HepG2 (cell line): Measurements from ENCODE around the gene UNC5B. TPM values are rescaled to one million over a fixed set of nuclear protein-coding genes. Genes with fewer than 3 reads are reported as not detected.

Experiments used
- ATAC-seq: fragments of 200-7000 bp; cut with Tn5 transposase; 3 replicates; pipeline ENCODE4 v1.9.1; 2020; ENCODE audit warnings: mild to moderate bottlenecking, moderate library complexity
- BruUV-seq: library from RNA; stranded (reverse); fragments of 400-500 nt; replicated peaks from 2 replicates; lab custom pipeline; 2021; lab: Mats Ljungman, UMichigan
- CTCF ChIA-PET: fragments of 300-600 bp; formaldehyde crosslinking; extraction: SDS; loops from one replicate; lab custom pipeline; 2021; ENCODE audit warnings: low total read pairs, inconsistent platforms, low intra/inter-chr PET ratio; lab: Yijun Ruan, JAX
- POLR2A ChIA-PET: fragments of 350-600 bp; sonication (Branson Sonifier 250); formaldehyde crosslinking; loops from one replicate; lab custom pipeline; 2020; ENCODE audit warnings: antibody characterized with exemption, inconsistent platforms; lab: Yijun Ruan, JAX
- DNase-seq: peaks from one replicate; pipeline ENCODE4 v3.0.0-alpha.2; 2015; ENCODE audit warnings: low spot score
- FAIRE-seq: peaks from 3 replicates; lab custom pipeline; 2011; peaks lifted over from hg19 to GRCh38; lab: Jason Lieb, UNC
- H2AFZ ChIP-seq: one replicate; pipeline ENCODE4 v1.6.1; 2011; ENCODE audit warnings: low read length, inconsistent platforms
- H3K27ac ChIP-seq: fragments of 300-600 bp; 3 replicates; pipeline ENCODE4 v1.8.0; 2011; ENCODE audit warnings: mixed run types, mild to moderate bottlenecking, mixed read lengths, low read length, inconsistent platforms; ENCODE audit not compliant: insufficient read depth; ENCODE audit errors: extremely low read length
- H3K27me3 ChIP-seq, 2 experiments: fragments of 200-600 bp in 1 of 2; 2 replicates in 1 of 2; 3 replicates in 1 of 2; pipeline versions ENCODE4 v1.6.0 to v1.8.0; 2011; ENCODE audit warnings: low read length in 2 of 2, mild to moderate bottlenecking in 2 of 2, moderate library complexity in 2 of 2, inconsistent platforms in 1 of 2; ENCODE audit not compliant: insufficient read depth in 2 of 2, control insufficient read depth in 1 of 2
- H3K36me3 ChIP-seq, 2 experiments: fragments of 200-600 bp in 1 of 2; replicated peaks in 1 of 2; 2 replicates in 1 of 2; 3 replicates in 1 of 2; pipeline versions ENCODE4 v1.5.1 to v1.8.0; 2011; ENCODE audit warnings: low read length in 2 of 2, inconsistent platforms in 1 of 2; ENCODE audit not compliant: insufficient read depth in 2 of 2, control insufficient read depth in 1 of 2
- H3K4me1 ChIP-seq: 2 replicates; pipeline ENCODE4 v1.5.1; 2012; ENCODE audit warnings: low read length, inconsistent platforms; ENCODE audit not compliant: insufficient read depth
- H3K4me2 ChIP-seq: 2 replicates; pipeline ENCODE4 v1.6.0; 2011; ENCODE audit warnings: low read depth, low read length, inconsistent platforms
- H3K4me3 ChIP-seq, 3 experiments: fragments of 200-600 bp in 1 of 3; sonication (generic), shearing (Covaris generic) in 1 of 3; replicated peaks in 1 of 3; 2 replicates each; pipeline ENCODE4 v1.5.1; 2011 to 2016; ENCODE audit warnings: low read length in 3 of 3, inconsistent platforms in 2 of 3, low read depth in 2 of 3, mild to moderate bottlenecking in 2 of 3, control low read depth in 1 of 3, mixed read lengths in 1 of 3; ENCODE audit not compliant: insufficient read depth in 1 of 3
- H3K79me2 ChIP-seq: one replicate; pipeline ENCODE4 v1.6.1; 2011; ENCODE audit warnings: low read length, inconsistent platforms; ENCODE audit not compliant: insufficient read depth
- H3K9ac ChIP-seq: 2 replicates; pipeline ENCODE4 v1.6.0; 2011; ENCODE audit warnings: mild to moderate bottlenecking, low read depth, low read length, inconsistent platforms; ENCODE audit not compliant: insufficient read depth
- H3K9me3 ChIP-seq: 2 replicates; pipeline ENCODE4 v1.5.1; 2012; ENCODE audit warnings: mild to moderate bottlenecking, low read length
- H4K20me1 ChIP-seq: 2 replicates; pipeline ENCODE4 v1.6.0; 2011; ENCODE audit warnings: inconsistent platforms, mild to moderate bottlenecking, low read length, moderate library complexity; ENCODE audit not compliant: insufficient read depth
- CEBPB ChIP-seq: IDR thresholded peaks from 2 replicates; pipeline ENCODE4 v1.6.1; 2011; ENCODE audit warnings: low read depth, low read length, improper control_type of control experiment, borderline replicate concordance
- EEA1 ChIP-seq: sonication (generic); formaldehyde crosslinking; IDR thresholded peaks from 2 replicates; pipeline ENCODE4 v1.5.1; 2020; ENCODE audit warnings: mild to moderate bottlenecking, missing genetic modification reagents, borderline replicate concordance
- MTF2 ChIP-seq: sonication (generic); formaldehyde crosslinking; IDR thresholded peaks from 2 replicates; pipeline ENCODE4 v1.5.0; 2020; ENCODE audit warnings: missing genetic modification reagents, borderline replicate concordance
- NFKB2 ChIP-seq: sonication (generic); formaldehyde crosslinking; IDR thresholded peaks from 2 replicates; pipeline ENCODE4 v1.4.0; 2020; ENCODE audit warnings: missing genetic modification reagents, borderline replicate concordance
- REXO4 ChIP-seq: sonication (generic); formaldehyde crosslinking; IDR thresholded peaks from 2 replicates; pipeline ENCODE4 v1.8.0; 2022; ENCODE audit warnings: missing genetic modification reagents, mild to moderate bottlenecking, borderline replicate concordance
- YEATS2 ChIP-seq: sonication (generic); formaldehyde crosslinking; IDR thresholded peaks from 2 replicates; pipeline ENCODE4 v1.4.0; 2020; ENCODE audit warnings: missing genetic modification reagents, borderline replicate concordance
- ZNF335 ChIP-seq: sonication (generic); formaldehyde crosslinking; IDR thresholded peaks from 2 replicates; pipeline ENCODE4 v1.4.0; 2020; ENCODE audit warnings: missing genetic modification reagents
- ZNF446 ChIP-seq: sonication (generic); formaldehyde crosslinking; IDR thresholded peaks from 2 replicates; pipeline ENCODE4 v1.5.0; 2020; ENCODE audit warnings: mild to moderate bottlenecking, missing genetic modification reagents
- ZNF782 ChIP-seq: sonication (generic); formaldehyde crosslinking; IDR thresholded peaks from 2 replicates; pipeline ENCODE4 v1.4.0; 2020; ENCODE audit warnings: missing genetic modification reagents, mild to moderate bottlenecking, borderline replicate concordance
- ZNF83 ChIP-seq: sonication (generic); formaldehyde crosslinking; IDR thresholded peaks from 2 replicates; pipeline ENCODE4 v1.4.0; 2020; ENCODE audit warnings: missing genetic modification reagents, mild to moderate bottlenecking, borderline replicate concordance
- WGBS: methylation state at CpG from one replicate; pipeline ENCODE4 v1.1.6; 2017; ENCODE audit warnings: low lambda C conversion rate; 5-methylcytosine and 5-hydroxymethylcytosine counted together
- in situ Hi-C: cut with HindIII; loops from 2 replicates; pipeline ENCODE4 v1.10.0; 2017; ENCODE audit warnings: low pct_unique_long_range_greater_than_20kb; ENCODE audit not compliant: extremely low pct_ligation_motif_present
- intact Hi-C: fragments of 100-400 bp; cut with micrococcal nuclease; formaldehyde crosslinking; loops from one replicate; pipeline ENCODE4 v1.10.0; 2022; ENCODE audit not compliant: unreplicated experiment
- polyA plus RNA-seq, 8 experiments: library from polyadenylated mRNA; depleted of rRNA in 3 of 8; stranded (reverse) in 7 of 8; unstranded in 1 of 8; fragments of >200 nt; fragmentation: Illumina TruSeq in 4 of 8; extraction: Trizol in 4 of 8; gene quantifications; 2 replicates each; pipeline versions ENCODE4 v1.2.1 to v1.2.3, GENCODE V29; 2011 to 2016; ENCODE audit warnings: low read depth in 4 of 8, missing spikeins in 1 of 8, mixed read lengths in 1 of 8; ENCODE audit not compliant: insufficient read depth in 1 of 8
- total RNA-seq, 5 experiments: library from RNA; depleted of rRNA; stranded (reverse); fragments of >200 nt; fragmentation: Illumina TruSeq; extraction: Trizol; gene quantifications; 2 replicates each; pipeline ENCODE4 v1.2.3, GENCODE V29; 2016; ENCODE audit warnings: low read depth in 1 of 5
- TF ChIP-seq, protein P1 (sequence below): sonication (generic); formaldehyde crosslinking; conservative IDR thresholded peaks from 2 replicates; pipeline ENCODE4 v1.8.1; 2023; ENCODE audit warnings: missing genetic modification reagents

UNC5B gene
- total and polyA plus RNA-seq, 2 of the 13 experiments (the other 11 are each of a cell fraction or from before 2014, with no cell fraction given) = 0.07 TPM

DNA sequence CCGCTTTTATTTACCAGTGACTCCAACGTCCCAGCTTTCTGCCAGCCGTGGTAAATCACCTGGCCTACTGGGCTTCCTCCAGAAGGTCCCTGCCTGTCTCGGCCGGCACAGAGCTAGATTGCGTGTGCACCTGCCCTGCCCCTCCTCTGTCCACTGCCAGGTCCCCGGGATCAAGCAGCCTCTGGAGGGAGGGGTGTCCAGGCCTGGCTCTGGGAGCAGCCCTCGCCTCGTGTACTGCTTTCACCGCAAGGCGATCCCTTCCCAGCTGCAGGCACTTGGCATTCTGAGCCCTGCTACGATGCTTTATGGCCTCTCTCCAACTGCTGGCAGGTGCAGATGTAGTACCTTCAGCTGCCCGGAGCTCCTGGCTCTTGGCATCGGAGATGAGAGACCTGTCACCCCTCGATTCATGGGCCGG, 114.1 kb downstream of the UNC5B start:
- no peak for ATAC-seq
- peaks cover 51% of the 10 kb centered on the region for H3K4me1 ChIP-seq
- no peak overlapping the region for H3K27ac ChIP-seq
- TF ChIP-seq YEATS2 (CRISPR knock-in tag) (no peak), MTF2 (no peak), ZNF335 (CRISPR knock-in tag) (no peak), NFKB2 (CRISPR knock-in tag) (no peak), EEA1 (no peak), REXO4 (CRISPR knock-in tag) (no peak), ZNF83 (CRISPR knock-in tag) (no peak), ZNF446 (no peak), CEBPB (no peak), ZNF782 (CRISPR knock-in tag) (no peak)
- TF ChIP-seq, protein P1, sequence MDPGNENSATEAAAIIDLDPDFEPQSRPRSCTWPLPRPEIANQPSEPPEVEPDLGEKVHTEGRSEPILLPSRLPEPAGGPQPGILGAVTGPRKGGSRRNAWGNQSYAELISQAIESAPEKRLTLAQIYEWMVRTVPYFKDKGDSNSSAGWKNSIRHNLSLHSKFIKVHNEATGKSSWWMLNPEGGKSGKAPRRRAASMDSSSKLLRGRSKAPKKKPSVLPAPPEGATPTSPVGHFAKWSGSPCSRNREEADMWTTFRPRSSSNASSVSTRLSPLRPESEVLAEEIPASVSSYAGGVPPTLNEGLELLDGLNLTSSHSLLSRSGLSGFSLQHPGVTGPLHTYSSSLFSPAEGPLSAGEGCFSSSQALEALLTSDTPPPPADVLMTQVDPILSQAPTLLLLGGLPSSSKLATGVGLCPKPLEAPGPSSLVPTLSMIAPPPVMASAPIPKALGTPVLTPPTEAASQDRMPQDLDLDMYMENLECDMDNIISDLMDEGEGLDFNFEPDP (CRISPR knock-in tag) = no peak
- TF ChIP-seq, all 625 proteins: peak for 0
- ChIA-PET POLR2A (interaction anchor here (0.6 to 1.8 kb wide), 4 partner anchors 8 to 283 kb away, joined by 3 to 6 read pairs (median 4); no protein-coding TSS in a partner anchor), CTCF (no interaction called here)
- peaks cover 10% of the 10 kb centered on the region for H3K79me2 ChIP-seq
- H3K36me3 ChIP-seq = peaks cover 17 to 50% of the 10 kb centered on the region in 2 experiments
- whole genome bisulfite sequencing = 96% methylated on average over 11 of the region's 16 CpGs
- H3K4me3 ChIP-seq = no peak overlapping the region
- H2AFZ ChIP-seq = no peak overlapping the region
- H3K4me2 ChIP-seq = no peak overlapping the region
- no TSS peak for BruUV-seq
- H3K27me3 ChIP-seq = no peaks in the 10 kb centered on the region
- H3K9me3 ChIP-seq = no peaks in the 10 kb centered on the region
- no peak for DNase-seq
- H3K9ac ChIP-seq = no peak overlapping the region
- in situ Hi-C loops (loop anchor here (25.0 kb wide), 1 partner anchor 711 kb away; no protein-coding TSS in a partner anchor), intact Hi-C loops (no loop called here)
- no peaks in the 10 kb centered on the region for H4K20me1 ChIP-seq
- no peak for FAIRE-seq
